Fibroblast of peridontal ligament (primary cell): Measurements from ENCODE around the gene FGF14.
"Not testable (repeated sequence)": the region's sequence is repeated elsewhere in the genome, so short reads cannot be mapped to it uniquely, and the experiment has no call there.

Experiments
- DNase-seq: peaks from one replicate; pipeline ENCODE4 v3.0.0-alpha.2; 2010; ENCODE audit errors: extremely low read depth

FGF14 gene

GRCh38 chr13:102040812-102041211, 361.0 kb downstream of the FGF14 start:
- no peak for DNase-seq

GRCh38 chr13:102039264-102039663, 362.6 kb downstream of the FGF14 start:
- no peak for DNase-seq

GRCh38 chr13:102038787-102039186, 363.1 kb downstream of the FGF14 start:
- no peak for DNase-seq

GRCh38 chr13:102035969-102036368, 365.9 kb downstream of the FGF14 start:
- DNase-seq = no peak

GRCh38 chr13:102033857-102034331, 368.0 kb downstream of the FGF14 start:
- DNase-seq = no peak

GRCh38 chr13:102033386-102033785, 368.5 kb downstream of the FGF14 start:
- DNase-seq = no peak

GRCh38 chr13:102028868-102029267, 373.0 kb downstream of the FGF14 start:
- no peak for DNase-seq

- no peak for DNase-seq
These were observed 373.6 kb downstream of the FGF14 start for GRCh38 chr13:102028206-102028605.

- DNase-seq = no peak
These were observed 380.1 kb downstream of the FGF14 start for GRCh38 chr13:102021777-102022176.

- no peak for DNase-seq
These were observed 381.1 kb downstream of the FGF14 start for GRCh38 chr13:102020611-102021216.

GRCh38 chr13:102018716-102019115, 383.1 kb downstream of the FGF14 start:
- DNase-seq = no peak

- DNase-seq = no peak
These were observed 384.6 kb downstream of the FGF14 start for GRCh38 chr13:102017248-102017647.

GRCh38 chr13:102012299-102013293, 389.3 kb downstream of the FGF14 start:
- no peak for DNase-seq

- not testable (repeated sequence) for DNase-seq
These were observed 390.4 kb downstream of the FGF14 start for GRCh38 chr13:102011455-102011854.

GRCh38 chr13:102003848-102004570, 397.8 kb downstream of the FGF14 start:
- DNase-seq = no peak

GRCh38 chr13:102002287-102002686, 399.6 kb downstream of the FGF14 start:
- no peak for DNase-seq

- no peak for DNase-seq
These were observed 401.1 kb downstream of the FGF14 start for GRCh38 chr13:102000764-102001163.

GRCh38 chr13:101998129-101998528, 403.7 kb downstream of the FGF14 start:
- no peak for DNase-seq

GRCh38 chr13:101996954-101997353, 404.9 kb downstream of the FGF14 start:
- DNase-seq = no peak

GRCh38 chr13:101989798-101990350, 412.0 kb downstream of the FGF14 start:
- no peak for DNase-seq

- DNase-seq = no peak
These were observed 413.7 kb downstream of the FGF14 start for GRCh38 chr13:101988140-101988539.

GRCh38 chr13:101986316-101986715, 415.5 kb downstream of the FGF14 start:
- DNase-seq = no peak
